ENCODE measurements around the gene RIPOR1.

The RIPOR1 gene

DNA sequence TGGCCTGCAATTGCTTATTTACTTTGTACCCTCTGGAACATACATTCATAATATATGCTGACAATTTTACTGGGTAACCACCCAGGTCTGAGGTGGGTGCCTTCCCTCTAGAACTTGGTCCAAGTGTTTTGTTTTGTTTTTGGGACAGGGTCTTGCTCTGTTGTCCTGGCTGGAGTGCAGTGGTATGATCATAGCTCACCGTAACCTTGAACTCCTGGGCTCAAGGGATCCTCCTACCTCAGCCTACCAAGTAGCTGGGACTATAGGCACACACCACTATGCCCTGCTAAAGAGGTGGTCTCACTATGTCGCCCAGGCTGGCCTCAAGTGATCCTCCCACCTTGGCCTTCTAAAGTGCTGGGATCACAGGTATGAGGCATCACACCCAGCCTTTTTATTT is 22.5 kb downstream of the RIPOR1 start:
- DNase-seq, result no peak

DNA sequence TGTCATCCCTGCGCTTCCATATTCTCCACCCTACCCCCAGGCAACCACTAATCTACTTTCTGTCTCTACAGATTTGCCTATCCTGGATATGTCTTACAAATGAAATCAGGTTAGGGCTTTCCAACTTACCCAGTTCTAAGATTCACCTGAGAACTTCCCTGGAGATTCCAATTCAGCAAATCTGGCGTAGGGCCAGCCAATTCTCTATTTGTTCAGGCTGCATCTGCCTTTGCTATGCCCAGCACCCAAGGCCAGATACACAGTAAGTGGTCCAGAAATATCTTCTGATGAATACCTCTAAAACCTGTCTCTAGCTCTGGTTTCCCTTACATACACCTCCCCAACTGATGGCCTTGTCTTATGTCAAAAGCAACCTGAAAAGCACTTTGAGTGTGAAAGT is 23.3 kb downstream of the RIPOR1 start:
- no peak for DNase-seq

DNA sequence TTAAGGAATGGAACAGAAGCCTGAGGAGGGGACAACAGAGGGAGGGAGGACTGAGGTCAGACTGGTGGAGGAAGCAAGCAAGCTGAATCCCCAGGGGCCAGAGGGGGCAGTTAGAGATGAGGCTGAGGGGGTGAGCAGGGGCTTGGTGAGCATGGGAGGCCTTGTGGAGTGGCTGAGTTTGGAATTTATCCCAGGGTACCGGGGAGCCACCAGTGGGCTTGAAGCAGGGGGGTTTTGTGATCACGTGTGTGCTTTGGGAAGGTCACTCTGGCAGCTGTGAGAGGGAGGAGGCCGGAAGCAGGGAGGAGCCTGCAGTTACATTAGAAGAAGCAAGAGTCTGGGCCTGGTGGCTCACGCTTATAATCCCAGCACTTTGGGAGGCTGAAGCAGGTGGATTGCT is 23.8 kb downstream of the RIPOR1 start:
- no peak for DNase-seq

DNA sequence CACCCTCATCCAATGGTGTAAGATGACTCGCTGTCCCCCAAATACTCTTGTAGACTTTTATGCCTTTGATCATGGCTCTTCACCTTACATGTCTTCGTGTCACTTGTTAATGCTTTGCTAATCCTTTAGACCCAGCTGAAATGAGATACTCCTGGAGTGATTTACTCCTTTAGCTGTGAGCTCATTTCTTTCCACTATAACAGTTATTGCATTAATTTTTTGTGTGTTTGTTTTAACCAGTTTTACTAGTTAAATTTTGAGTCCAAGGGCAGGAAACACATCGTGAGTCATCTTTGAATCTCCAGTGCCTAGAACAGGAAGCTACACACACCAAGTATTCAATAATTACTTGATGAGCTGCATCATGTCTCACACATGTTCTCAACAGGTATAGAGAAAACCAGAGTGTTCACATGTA is 27.2 kb downstream of the RIPOR1 start:
- DNase-seq, result no peak

DNA sequence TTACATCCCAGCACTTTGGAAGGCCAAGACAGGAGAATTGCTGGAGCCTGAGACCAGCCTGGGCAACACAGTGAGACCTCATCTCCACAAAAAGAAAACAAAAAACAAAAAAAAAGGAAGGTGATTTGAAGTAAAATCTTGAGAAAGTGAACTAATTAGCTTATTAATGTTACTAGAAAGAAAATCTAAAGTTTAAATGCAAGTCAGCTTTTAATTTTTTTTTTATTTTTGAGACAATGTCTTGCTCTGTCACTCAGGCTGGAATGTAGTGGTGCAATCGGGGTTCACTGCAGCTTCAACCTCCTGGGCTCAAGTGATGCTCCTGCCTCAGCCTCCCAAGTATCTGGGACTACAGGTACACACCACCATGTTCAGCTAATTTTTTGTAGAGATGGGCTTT is 30.2 kb downstream of the RIPOR1 start:
- no peak for DNase-seq

DNA sequence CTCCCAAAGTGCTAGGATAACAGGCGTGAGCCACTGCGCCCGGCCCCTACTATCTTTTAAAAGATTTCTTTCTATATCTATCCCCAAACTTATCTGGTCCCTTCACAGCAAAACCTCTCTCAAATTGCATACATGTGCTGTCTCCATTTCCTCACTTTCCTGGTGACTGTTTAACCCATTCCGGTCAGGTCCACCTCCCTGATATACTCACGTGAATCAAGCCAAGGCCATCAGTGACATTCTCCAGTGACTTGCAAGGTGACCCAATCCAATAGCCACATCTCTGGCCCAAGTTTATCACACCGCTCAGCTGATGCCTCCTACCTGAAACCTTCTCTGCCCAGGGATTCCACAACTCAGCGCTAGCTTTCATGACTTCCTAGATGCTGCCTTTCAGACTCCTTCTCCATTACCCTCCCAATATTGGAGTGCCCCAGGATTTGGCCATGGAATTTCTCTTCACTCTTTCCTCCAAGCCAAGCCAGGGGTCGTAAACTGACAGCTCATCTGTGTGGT is 32.3 kb downstream of the RIPOR1 start:
- no peak for DNase-seq

DNA sequence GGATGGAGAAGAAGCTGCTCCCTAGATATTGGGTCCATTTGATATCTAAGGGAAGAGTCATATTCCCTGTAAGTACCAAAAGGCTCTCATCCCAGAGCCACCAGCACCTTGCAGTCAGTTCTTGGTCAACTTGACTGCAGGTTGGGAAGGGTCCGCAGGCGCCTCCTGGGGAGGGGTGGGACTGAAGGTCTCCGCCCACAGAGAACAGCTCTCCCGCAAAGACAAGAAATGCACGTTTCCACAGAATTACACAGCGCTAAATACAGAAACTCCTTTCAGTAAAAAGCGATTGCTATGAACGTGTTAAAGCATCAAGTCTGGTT is 32.8 kb downstream of the RIPOR1 start:
- no peak for DNase-seq

DNA sequence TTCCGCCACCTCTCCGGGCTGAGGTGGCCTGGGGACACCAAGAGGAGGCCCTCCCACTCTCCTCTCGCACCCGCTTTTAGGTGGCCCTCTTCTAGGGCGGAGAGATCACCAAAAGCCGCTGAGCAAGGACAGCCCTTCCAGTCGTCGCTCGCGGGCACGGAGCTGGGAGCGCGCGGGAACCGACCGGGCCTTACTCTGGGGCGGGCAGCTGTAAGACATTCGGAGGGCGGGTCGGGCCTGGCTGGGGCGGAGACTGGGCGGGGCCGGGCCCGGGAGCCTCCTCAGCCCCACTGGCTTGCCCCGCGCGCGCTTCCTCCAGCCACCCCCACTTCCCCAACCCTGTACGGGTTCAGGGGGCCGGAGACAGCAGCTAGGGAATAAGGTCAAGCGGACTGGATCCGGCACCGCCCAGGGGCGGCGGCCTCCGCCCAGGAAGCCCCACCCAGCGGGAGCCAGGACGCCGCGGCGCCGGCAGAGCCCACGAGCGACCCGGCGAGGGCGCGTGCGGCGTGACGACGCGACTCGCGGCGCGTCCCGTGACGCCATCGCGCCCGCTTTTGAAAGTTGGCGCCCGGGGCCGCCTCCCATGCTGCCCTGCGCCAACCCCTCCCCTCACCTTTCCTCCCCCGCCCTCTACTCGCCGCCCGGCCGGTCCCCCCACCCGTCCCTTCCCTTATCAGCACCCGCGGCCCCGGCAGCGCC is 33.3 kb downstream of the RIPOR1 start:
- peak; percentile 96 for DNase-seq

DNA sequence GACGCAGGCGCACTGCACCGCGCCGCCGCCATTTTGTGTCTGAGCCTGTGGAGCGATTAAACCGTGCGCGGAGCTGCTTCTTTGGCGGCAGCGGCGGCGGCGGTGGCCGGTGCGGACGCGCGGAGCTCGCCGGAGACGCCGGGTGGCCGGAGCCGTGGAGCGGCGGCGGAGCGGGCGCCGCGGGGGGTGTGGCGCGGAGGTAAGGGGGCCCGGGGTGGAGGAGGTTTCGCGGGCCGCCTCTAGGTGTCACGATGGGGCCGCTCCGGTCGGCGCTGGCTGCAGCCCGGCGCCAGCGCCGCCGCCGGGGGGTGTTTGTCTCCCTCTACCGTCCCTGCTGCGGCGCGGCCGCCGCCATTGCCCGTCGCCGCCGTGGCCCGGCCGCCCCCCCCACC is 33.9 kb downstream of the RIPOR1 start, which contains the start of gene CTCF:
CTCF (plus strand) TSS at position 1 of the 392 bp plus-strand sequence. CDS start 48,307 bp downstream, outside the sequence.
- no peak for DNase-seq

DNA sequence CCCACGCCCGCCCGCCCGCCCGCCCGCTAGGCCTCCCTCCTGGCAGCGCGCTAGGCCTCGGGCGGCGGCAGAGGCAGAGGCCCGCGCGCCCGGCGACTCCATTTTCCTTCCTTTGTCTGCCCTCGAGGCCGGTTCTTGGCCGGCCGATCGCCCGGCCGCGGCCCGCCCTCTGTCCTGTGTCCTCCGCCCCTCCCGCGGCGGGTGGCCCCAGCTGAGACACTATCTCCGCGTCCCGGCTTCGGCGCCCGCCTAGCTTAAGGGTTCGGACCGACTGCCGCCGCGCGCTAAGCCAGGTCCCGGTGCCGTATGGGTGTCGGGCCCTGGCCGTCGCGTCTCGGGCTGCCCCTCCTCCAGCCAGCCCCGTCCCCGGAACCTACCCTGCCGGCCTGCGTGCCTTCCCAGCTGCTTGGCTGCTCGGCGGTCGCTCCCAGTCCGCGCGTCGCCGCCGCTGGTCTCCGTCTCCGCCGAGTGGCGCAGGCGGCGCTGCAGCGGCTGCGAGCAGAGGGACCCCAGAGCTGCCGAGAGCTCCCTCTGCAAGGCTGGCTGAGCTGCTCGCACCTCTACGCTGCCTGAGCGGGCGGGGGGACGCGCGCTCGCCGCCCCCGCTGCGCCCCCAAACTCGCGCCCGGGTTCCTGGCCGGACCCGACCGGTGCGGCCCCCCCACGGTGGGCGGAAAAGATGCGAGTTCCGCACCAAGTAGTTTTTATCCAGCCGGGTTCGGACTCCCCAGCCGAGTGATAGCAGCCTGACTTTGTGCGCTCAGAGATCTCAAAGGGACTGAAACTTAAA is 34.5 kb downstream of the RIPOR1 start:
- DNase-seq, result peak; percentile 94

DNA sequence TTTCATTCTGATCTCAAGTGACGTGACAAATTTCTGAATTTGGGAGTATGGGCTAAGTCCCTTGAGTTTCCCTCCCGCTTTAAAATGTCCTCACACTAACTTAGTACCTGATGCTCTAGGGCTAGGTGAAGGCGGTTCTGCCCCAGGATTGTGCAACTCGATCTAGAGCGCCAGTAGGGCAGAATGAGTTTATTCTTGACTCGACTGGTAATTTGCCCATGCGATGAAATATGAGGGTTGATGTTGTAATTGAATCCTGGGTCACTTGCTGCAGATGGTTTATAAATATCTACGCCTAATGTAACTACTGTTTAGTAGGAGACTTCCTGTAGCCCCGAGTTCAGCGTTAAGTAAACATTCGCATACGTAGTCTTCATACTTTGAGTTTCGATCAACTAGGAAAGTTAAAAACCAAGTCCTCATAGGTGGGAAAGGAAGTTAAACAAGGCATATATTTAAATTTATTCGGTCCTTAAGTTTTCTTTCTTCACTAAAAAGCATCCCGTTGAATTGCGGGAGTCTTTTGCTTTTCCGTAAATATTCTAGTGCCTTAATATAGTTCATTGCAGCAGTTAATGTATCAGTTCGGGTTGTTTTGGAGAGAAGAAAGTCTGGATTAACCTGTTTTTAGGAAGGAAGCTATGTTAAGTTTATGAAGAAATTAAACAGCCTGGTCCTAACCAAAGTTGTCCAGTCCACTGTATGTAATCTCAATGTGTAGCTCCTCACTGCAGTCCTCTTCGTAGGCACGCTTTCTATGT is 35.3 kb downstream of the RIPOR1 start:
- no peak for DNase-seq

DNA sequence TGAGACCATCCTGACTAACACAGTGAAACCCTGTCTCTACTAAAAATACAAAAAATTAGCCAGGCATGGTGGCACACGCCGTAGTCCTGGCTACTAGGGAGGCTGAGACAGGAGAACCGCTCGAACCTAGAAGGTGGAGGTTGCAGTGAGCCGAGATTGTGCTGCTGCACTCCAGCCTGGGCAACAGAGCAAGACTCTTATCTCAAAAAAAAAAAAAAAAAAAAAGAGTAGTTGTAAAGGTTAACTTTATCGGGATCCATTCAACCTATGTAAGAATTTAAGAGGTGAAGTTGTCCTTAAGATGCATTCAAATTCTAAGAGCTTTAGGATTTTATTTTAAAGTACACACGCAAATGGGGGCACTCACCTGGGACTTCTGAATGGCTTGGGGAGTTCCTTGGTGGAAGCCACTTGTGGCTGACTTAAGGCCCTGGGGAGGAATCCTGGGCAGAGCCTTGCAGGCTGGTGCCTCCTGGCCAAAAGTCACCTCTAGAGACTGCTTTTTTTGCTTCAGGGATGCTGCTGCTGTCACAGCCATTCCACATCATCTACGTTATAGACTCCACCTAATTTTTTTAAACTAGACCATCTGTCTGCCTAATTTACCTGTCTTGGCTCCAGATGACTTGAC is 37.0 kb downstream of the RIPOR1 start:
- no peak for DNase-seq

DNA sequence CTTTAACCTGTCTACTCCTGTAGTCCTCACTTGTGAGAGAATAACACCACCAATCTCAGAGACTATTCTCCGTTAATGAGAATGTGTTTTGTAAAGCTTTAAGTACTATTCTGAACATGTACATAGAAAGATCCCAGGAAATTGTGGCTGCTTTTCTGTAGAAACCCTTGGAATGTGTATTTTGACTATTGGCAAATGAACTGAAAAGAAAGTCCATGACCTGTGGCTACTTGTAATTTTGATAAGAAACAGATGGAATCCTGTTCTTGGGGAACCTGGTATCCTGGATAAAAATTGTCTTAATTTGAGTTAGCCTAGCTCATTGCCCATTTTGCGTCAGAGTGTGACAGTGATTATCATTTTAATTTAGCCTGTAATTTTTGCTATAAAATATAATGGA is 42.8 kb downstream of the RIPOR1 start:
- DNase-seq, result no peak

DNA sequence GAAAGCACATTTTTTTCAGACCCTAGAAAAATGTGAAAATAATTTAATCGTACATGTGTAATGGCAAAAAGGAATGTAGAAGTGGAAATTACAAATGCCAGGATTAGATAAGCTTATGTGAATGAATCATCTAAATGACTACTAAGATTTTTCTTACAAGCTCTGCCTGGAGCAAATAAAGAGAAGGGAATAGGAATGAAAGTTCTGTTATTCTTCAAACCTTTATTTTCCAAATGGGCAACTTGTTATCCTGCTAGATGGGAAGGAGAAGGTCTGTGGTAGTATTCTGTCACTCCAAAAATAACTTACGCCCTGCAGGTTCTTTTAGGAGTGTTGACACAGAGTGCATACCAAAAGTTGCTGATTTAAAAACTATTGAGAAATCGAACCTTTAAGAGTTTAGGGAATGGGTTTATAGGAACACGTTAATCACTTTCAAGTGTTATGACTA is 43.4 kb downstream of the RIPOR1 start:
- DNase-seq, result no peak

DNA sequence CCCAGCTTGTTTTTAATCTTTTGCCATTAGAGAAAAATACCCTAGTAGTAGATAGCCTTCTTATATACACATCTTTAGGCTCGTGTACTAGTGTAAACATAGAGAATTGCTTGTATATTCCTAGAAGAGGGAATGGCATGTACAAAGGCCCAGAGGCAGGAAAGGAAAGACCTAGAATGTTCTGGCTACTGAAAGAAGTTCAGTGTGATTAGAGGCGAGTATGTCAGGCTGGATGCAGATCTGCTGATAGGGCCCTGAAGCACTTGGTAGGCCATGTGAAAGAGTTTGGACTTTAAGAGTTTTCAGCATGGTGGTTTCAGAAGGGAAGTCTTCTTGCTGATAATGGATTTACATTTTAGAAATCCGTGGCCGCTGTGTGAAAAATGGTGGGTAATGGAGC is 51.1 kb downstream of the RIPOR1 start:
- no peak for DNase-seq

DNA sequence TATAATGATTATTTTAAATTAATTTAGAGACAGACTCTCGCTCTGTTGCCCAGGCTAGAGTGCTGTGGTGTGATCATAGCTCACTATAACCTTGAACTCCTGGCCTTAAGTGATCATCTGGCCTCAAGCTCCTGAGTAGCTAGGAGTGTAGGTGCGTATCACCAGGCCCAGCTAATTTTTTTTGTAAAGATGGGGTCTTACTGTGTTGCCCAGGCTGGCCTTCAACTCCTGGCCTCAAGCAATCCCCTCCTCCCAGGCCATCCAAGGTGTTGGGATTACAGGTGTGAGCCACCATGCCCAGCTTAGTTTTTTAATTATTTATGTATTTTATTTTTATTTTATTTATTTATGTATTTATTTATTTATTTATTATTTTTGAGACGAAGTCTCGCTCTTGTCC is 51.6 kb downstream of the RIPOR1 start:
- DNase-seq, result no peak

DNA sequence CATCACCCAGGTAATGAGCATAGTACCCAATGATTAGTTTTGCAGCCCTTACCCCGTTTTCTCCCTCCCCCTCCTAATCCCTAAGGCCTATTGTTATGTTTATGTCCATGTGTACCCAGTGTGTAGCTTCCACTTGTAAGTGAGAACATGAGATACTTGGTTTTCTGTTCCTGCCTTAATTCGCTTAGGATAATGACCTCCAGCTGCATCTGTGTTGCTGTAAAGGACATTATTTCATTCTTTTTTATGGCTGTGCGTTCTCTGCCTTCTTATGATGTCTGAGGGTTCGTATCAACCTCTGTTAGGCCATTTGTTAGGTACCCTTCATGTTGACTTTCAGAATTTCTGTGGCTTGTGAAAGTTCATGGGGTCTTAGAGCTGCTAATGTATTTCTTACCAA is 64.7 kb downstream of the RIPOR1 start:
- DNase-seq, result no peak

DNA sequence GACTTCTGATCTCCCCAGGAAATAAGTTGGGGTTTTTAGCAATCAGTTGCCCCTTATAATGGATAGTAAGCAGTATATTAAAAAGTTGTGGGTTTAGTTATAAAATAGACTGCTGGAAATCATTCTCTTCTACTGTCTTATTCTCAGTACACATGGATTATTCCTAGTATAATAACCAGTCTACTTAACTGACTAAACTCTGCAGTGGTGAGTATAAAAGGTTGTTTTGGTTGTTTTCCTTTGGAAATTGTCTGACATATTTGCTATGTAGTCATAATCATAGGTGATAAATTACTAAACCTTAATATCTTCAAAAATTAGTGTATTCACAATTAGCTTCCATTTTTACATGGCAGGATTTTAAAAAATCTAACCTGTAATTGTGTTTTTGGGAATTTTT is 65.1 kb downstream of the RIPOR1 start:
- no peak for DNase-seq

DNA sequence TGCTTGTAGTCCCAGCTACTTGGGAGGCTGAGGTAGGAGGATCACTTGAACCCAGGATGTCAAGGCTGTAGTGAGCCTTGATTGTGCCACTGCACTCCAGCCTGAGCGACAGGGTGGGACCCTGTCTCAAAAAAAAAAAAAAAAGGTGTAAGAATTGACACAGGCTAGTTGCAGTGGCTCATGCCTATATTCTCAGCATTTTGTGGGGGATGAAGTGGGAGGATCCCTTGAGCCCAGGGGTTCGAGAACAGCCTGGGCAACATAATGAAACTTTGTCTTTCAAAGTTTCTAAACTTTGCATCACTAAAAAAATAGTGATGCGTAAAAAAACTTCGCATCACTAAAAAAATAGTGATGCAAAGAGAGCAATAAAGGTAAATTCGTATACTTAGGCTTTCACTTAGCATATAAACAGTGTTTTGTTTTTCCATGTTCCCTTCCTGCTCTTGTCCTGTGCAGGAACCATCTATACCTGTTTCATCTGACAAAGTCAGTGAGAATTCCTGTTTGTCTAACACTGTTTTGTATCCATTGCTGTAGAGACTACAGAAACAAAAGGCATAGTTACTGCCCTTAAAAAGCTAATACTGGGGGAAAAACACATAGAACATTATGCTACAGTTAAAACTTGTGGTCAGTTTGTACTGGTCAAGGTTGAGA is 65.8 kb downstream of the RIPOR1 start:
- no peak for DNase-seq

DNA sequence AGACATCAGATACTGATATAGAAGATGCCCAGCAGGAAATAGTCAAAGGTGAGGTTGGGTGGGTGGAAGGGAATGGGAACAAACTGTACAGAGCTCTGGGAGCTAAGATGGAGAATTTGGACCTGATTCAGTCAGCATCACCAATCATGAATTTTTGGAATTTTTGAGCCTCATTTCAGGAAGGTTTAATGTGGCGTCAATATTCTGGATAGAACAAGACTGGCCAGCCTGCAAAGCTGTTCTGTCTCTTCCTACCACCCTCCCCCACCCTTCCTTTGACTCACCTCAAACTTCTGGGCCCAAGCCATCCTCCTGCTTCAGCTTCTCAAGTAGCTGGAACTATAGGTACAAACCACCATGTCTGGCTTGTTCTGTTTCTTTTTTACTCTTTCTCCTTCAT is 66.3 kb downstream of the RIPOR1 start:
- DNase-seq, result no peak
